Stimulated activated effector memory CD8-positive, alpha-beta T cell treated with anti-CD3 and anti-CD28 coated beads, Interleukin-12 subunit alpha, Interleukin-12 subunit beta, amount 100 ng/mL, for 72 hours (primary cell): Measurements from ENCODE around the gene RAB8A.
"Not testable (repeated sequence)": the region's sequence is repeated elsewhere in the genome, so short reads cannot be mapped to it uniquely, and the experiment has no call there.

Experiments
- ATAC-seq: fragments of 150-1000 bp; cut with Tn5 transposase; 2 replicates; pipeline ENCODE4 v1.10.0; 2021
- DNase-seq, 2 donors: peaks; one replicate each; pipeline ENCODE4 v3.0.0; 2021 to 2022; ENCODE audit warnings: low spot score in 2 of 2
- H3K27ac Mint-ChIP-seq: one replicate; pipeline ENCODE4 v1.8.0; 2022; ENCODE audit warnings: mild to moderate bottlenecking, mixed read lengths
- H3K36me3 Mint-ChIP-seq: one replicate; pipeline ENCODE4 v1.8.0; 2022; ENCODE audit warnings: mild to moderate bottlenecking, mixed read lengths
- H3K4me1 Mint-ChIP-seq: one replicate; pipeline ENCODE4 v1.8.0; 2022; ENCODE audit warnings: mixed read lengths
- H3K4me3 Mint-ChIP-seq: one replicate; pipeline ENCODE4 v1.8.0; 2022; ENCODE audit warnings: mild to moderate bottlenecking, mixed read lengths
- H3K9me3 Mint-ChIP-seq: one replicate; pipeline ENCODE4 v1.8.0; 2022; ENCODE audit warnings: mixed read lengths

Gene RAB8A

DNA sequence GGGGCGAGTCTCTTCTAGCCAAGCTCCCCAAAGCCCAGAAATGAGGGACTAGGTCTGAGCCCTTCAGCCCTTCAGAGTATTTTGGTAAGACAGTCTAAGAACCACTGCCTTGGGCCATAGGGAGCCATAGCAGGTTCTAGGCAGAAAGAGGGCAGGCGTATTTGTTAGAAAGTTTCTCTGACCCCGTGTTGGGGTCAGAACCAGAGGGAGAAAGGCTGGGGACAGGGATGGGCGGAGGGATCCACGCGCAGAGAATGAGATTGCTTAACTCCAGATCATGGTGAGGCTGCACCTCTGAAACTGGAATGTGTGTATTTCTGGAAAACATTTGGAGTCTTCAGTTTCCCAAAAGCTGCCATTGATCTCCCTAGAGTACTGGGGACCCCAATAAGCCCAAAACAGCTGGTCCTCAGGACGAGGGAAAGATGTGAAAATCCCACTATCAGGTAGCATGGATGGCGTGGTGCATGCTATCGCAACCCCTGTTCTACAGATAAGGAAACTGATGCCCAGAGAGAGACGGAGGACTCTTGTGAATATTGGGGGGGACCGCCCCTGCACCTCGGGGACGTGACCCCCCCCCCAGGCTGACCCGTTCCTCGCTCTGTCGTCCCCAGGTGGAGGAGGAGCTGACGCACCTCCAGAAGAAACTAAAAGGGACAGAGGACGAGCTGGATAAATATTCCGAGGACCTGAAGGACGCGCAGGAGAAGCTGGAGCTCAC lies 36.1 kb upstream of the RAB8A start:
- Mint-ChIP-seq H3K4me1 (peaks cover 53% of the 10 kb centered on the region), H3K9me3 (no peaks in the 10 kb centered on the region), H3K27ac (peak overlapping the region; percentile 98), H3K4me3 (peak overlapping the region; percentile 97), H3K36me3 (peaks cover 51% of the 10 kb centered on the region)
- ATAC-seq (peak; percentile 1), DNase-seq (no peak)

DNA sequence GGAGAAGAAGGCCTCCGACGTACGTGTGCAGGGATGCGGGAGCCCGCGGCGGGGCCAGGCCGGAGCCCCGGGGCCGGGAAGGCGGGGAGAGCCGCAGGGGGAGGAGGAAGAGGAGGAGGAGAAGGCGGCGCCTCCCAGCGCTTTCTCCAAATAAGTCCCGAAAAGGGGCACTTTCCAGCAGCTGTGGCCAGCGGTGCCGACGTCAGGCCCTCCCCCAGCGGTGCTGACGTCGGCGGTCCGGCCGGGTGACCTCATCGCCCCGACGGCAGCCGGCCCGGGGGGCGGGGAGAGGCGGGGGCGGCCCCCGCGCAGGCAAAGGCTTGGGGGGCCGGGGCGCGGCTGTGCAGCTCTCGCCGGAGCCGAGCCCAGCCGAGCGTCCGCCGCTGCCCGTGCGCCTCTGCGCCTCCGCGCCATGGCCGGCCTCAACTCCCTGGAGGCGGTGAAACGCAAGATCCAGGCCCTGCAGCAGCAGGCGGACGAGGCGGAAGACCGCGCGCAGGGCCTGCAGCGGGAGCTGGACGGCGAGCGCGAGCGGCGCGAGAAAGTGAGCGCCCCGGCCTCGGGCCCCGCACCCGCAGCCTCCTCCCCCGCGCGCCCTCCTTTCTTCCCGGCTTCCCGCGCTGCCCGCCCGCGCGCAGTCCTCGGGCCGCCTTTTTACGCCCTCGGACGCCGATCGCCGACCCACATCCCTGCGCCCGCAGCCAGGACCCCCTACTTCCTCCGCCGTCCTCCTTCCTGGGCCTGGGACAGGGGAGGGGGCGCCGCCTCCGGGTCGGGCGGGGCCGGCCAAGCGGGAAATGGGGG lies 35.3 kb upstream of the RAB8A start, which contains the start of gene TPM4:
Gene TPM4, plus strand, starts transcription at position 342 of the 804 bp plus-strand sequence. Its CDS starts 71 bp downstream, at position 413.
- Mint-ChIP-seq H3K4me1 (peaks cover 60% of the 10 kb centered on the region), H3K27ac (peak within 1 kb of the TSS; percentile 98), H3K4me3 (peak within 1 kb of the TSS; percentile 97), H3K9me3 (no peaks in the 10 kb centered on the region), H3K36me3 (peaks cover 59% of the 10 kb centered on the region)
- DNase-seq (peak; percentile 77 to 92), ATAC-seq (peak; percentile 68)

DNA sequence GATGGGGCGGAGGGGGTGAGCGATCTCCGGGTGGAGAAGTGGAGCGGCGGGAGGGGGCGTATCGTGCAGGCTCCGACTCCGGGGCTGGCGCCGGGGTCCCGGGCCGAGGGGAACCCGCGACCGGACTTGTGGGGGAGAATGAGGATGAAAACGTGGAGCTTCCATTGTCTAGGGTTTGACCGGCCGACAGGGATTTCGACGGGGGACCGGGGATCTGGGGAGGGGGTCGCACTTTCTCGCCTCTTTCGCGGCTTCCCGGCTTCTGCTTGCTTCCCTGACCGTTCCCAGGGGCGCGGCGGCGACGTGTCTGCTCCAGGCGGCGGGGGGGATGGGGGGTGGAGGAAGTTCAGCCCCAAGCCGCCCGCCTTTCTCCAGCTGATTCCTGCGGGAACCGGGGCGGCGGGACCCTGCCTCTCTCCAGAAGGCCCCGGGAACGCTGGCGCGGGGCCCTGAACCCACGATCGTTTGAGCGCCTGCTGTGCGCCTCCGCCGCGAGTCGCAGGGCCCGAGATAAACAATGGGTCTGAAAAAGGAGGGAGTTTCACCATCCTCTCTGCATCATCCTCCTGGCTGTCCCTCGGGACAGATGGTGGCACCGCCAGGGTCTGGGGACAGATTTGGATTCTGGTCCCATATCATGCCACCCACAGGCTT lies 34.6 kb upstream of the RAB8A start:
- DNase-seq, result no peak
- H3K36me3 Mint-ChIP-seq, result peaks cover 66% of the 10 kb centered on the region
- no peaks in the 10 kb centered on the region for H3K9me3 Mint-ChIP-seq
- H3K4me3 Mint-ChIP-seq, result peak overlapping the region; percentile 97
- ATAC-seq, result no peak
- peaks cover 68% of the 10 kb centered on the region for H3K4me1 Mint-ChIP-seq
- peak overlapping the region; percentile 98 for H3K27ac Mint-ChIP-seq

DNA sequence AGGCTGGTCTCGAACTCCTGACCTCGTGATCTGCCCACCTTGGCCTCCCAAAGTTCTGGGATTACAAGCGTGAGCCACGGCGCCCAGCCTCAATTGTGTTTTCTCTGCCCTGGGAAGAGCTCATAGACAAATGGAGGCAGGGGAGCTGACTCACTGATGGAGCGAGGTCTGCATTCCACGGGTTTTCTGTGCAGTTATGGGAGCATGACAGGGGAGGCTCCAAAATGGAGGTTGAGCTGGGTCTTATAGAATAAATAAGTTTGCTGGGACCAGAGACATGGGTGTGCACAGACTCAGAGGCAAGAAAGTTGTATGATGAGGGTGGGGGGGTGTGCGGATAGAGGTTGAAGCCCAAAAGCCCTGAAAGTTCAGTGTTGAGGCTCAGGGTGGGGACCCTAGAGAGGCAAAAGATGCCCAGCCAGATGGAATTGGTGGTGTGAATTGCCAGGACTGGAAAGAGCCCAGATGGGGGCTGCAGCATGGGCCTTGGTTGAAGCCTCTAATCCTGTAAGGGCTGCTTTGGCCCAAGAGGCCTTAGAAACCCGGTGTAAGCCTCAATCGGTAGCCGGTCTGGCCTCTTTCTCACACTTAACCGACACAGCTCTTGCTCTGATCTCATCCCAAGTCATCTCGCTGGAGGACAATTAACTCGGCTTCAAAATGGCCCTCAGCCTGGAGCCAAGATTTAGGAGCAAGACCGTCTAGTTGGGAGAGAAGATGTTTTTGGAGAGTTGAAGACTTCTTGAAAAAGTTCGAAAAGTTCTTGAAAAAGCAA lies 33.5 kb upstream of the RAB8A start:
- peak overlapping the region; percentile 97 for H3K4me3 Mint-ChIP-seq
- ATAC-seq (peak; percentile 2), DNase-seq (peak; percentile 25 to 73)
- peak overlapping the region; percentile 98 for H3K27ac Mint-ChIP-seq
- H3K36me3 Mint-ChIP-seq, result peaks cover 77% of the 10 kb centered on the region
- H3K9me3 Mint-ChIP-seq, result no peaks in the 10 kb centered on the region
- H3K4me1 Mint-ChIP-seq, result peaks cover 72% of the 10 kb centered on the region

- Mint-ChIP-seq H3K4me1 (peaks cover 71% of the 10 kb centered on the region), H3K4me3 (peak overlapping the region; percentile 97), H3K36me3 (peaks cover 86% of the 10 kb centered on the region), H3K9me3 (no peaks in the 10 kb centered on the region), H3K27ac (peak overlapping the region; percentile 98)
- peak; percentile 35 to 79 for DNase-seq
- ATAC-seq, result peak; percentile 78
Observed at GRCh38 chr19:16078759-16079707, 32.7 kb upstream of the RAB8A start.

DNA sequence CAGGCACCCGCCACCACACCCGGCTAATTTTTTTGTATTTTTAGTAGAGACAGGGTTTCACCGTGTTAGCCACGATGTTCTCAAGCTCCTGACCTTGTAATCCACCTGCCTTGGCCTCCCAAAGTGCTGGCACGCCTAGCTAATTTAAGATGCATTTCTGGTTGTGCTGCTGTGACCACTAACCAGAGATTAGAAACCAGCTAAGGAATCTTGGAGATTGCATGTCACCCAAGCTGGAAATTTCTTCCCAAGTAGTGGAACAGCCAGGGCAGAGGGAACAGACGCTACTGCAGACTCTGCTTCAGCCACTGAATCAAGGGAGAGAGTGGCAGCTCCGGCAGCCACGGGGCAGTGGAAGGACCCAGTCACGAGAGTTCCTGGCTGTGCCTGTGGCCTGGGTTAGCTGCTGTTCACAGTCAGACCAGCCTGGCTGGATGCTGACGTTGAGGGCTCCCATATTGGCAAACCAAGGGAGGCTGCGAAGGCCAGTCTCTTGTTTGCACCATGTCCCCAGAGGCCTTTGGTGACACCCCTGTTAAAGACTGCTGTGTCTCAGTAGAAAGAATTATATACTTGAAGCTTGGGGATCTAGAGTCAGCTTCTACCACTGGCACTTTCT lies 27.5 kb upstream of the RAB8A start:
- Mint-ChIP-seq H3K4me3 (peak overlapping the region; percentile 73), H3K36me3 (peaks cover 100% of the 10 kb centered on the region)
- DNase-seq, result no peak

DNA sequence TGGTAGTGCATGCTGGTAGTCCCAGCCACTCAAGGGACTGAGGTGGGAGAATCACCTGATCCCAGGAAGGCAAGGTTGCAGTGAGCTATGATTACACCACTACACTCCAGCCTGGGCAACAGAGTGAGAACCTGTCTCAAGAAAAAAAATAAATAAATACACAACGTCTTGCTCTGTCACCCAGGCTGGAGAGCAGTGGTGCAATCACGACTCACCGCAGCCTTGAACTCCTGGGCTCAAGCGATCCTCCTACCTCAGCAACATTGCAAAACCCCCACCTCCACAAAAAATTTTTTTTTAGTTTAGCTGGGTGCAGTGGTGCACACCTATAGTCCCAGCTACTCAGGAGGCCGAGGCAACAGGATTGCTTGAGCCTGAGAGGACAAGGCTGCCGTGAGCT lies 26.6 kb upstream of the RAB8A start:
- no peaks in the 10 kb centered on the region for H3K9me3 Mint-ChIP-seq
- peaks cover 72% of the 10 kb centered on the region for H3K4me1 Mint-ChIP-seq
- peak overlapping the region; percentile 92 for H3K27ac Mint-ChIP-seq
- ATAC-seq (no peak), DNase-seq (no peak)
- H3K36me3 Mint-ChIP-seq, result peaks cover 100% of the 10 kb centered on the region
- H3K4me3 Mint-ChIP-seq, result peak overlapping the region; percentile 73

More for the DNA sequence above, 27.5 kb upstream of the RAB8A start:
- H3K9me3 Mint-ChIP-seq, result no peaks in the 10 kb centered on the region
- H3K27ac Mint-ChIP-seq, result peak overlapping the region; percentile 40
- H3K4me1 Mint-ChIP-seq, result peaks cover 80% of the 10 kb centered on the region
- no peak for ATAC-seq

DNA sequence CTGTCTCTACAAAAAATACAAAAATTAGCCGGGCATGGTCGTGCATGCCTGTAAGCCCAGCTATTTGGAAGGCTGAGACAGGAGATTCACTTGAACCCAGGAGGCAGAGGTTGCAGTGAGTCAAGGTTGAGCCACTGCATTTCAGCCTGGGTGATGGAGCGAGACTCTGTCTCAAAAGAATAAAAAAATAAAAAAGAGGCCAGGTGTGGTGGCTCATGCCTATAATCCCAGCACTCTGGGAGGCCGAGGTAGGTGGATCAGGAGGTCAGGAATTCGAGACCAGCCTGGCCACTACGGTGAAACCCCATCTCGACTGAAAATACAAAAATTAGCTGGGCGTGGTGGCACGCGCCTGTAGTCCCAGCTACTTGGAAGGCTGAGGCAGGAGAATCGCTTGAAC lies 24.3 kb upstream of the RAB8A start:
- not testable (repeated sequence) for DNase-seq, H3K27ac Mint-ChIP-seq, ATAC-seq, H3K9me3 Mint-ChIP-seq, H3K4me3 Mint-ChIP-seq
- H3K4me1 Mint-ChIP-seq, result peaks cover 49% of the 10 kb centered on the region
- H3K36me3 Mint-ChIP-seq, result peaks cover 100% of the 10 kb centered on the region

GRCh38 chr19:16087940-16088339 lies 23.7 kb upstream of the RAB8A start:
- Mint-ChIP-seq H3K36me3 (peaks cover 100% of the 10 kb centered on the region), H3K27ac (no peak overlapping the region), H3K4me3 (no peak overlapping the region), H3K4me1 (peaks cover 50% of the 10 kb centered on the region), H3K9me3 (no peaks in the 10 kb centered on the region)
- DNase-seq (no peak), ATAC-seq (no peak)

DNA sequence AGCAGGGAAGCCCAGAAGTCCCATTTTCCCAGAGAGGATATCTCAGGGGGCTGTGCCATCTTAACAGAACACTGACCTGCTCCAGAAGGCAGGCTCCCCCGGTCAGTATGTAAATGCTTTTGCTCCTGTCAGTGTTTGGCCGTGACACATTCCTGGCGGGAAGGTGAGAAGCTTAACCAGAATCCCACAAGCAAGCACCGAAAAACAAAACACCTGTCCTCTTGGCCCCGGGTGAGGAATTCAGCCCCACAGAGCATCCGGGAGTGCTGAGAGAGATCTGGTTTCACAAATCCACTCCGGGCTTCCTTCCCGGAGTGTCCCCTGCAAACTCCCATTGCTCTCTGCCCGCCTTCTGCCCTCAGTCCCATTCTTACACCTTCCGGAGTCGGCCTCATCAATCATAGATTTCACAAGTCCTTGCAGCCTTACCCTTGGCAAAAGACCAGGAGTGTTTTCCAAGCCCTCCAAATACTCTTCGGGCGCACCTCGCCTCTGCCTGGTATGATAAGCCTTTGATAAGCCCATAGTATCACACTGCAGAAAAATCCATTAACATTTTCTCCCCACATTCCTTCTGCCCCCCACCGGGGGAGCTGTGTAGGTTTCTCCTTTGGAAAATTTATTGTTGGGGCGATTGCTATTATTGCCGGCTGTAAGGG lies 23.2 kb upstream of the RAB8A start:
- ATAC-seq, result no peak
- no peak for DNase-seq
- H3K4me3 Mint-ChIP-seq, result no peak overlapping the region
- no peaks in the 10 kb centered on the region for H3K9me3 Mint-ChIP-seq
- H3K4me1 Mint-ChIP-seq, result peaks cover 51% of the 10 kb centered on the region
- H3K27ac Mint-ChIP-seq, result peak overlapping the region; percentile 85
- peaks cover 100% of the 10 kb centered on the region for H3K36me3 Mint-ChIP-seq

DNA sequence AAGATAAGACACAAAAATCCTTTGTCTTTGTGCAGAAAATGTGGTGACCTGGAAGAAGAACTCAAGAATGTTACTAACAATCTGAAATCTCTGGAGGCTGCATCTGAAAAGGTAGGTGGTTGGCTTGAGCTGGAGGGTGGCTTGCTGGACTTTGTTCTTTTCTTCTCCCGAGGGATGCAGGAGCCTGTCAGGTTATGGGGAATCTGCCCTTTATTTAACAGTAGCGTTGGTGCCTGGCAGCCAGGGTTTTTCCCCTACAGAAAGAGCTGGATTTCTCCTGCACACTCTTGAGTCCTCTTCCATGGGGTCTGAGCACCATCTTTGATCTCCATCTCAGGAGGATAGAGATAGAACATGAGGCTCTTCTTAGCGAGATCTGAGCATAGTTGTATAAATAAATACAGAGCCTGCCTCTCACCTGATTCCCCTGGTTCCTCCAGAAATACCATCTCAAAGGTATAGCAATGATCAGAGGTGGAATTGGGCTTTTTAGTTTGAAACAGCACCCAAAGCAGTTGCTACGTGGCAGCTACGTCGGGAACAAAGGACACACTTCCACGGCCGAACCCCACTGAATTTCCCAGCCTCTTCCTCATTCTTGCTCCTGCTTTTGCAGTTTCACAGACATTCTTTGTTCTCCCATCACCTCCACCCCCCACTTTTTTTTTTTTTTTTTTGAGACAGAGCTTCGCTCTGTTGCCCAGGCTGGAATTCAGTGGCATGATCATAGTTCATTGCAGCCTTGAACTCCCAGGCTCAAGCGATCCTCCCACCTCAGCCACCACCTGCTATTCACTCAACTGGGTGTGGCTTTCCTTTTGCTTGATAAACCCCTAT lies 22.5 kb upstream of the RAB8A start:
- peaks cover 49% of the 10 kb centered on the region for H3K4me1 Mint-ChIP-seq
- H3K4me3 Mint-ChIP-seq, result no peak overlapping the region
- peaks cover 100% of the 10 kb centered on the region for H3K36me3 Mint-ChIP-seq
- H3K9me3 Mint-ChIP-seq, result no peaks in the 10 kb centered on the region
- H3K27ac Mint-ChIP-seq, result peak overlapping the region; percentile 85
- ATAC-seq (no peak), DNase-seq (no peak)

GRCh38 chr19:16091546-16092475 lies 19.9 kb upstream of the RAB8A start:
- Mint-ChIP-seq H3K36me3 (peaks cover 100% of the 10 kb centered on the region), H3K4me3 (no peak overlapping the region), H3K9me3 (no peaks in the 10 kb centered on the region), H3K27ac (peak overlapping the region; percentile 60), H3K4me1 (peaks cover 32% of the 10 kb centered on the region)
- ATAC-seq, result no peak
- DNase-seq, result no peak
